CD14-positive monocyte (primary cell): ENCODE data around the gene SSTR5. TPM values are rescaled to one million over a fixed set of nuclear protein-coding genes. Genes with fewer than 3 reads are reported as not detected.

Source experiments
- DNase-seq, 3 donors: peaks; one replicate each; pipeline ENCODE4 v3.0.0-alpha.2; 2011 to 2022
- H2AFZ ChIP-seq: 2 replicates; pipeline ENCODE4 v1.6.0; 2012; ENCODE audit warnings: mild to moderate bottlenecking, low read depth, low read length, inconsistent platforms; ENCODE audit not compliant: insufficient read depth, poor library complexity, severe bottlenecking
- H3K27ac ChIP-seq, 2 donors: 1 replicate in 1 of 2; 2 replicates in 1 of 2; pipeline ENCODE4 v1.5.1; 2012 to 2013; ENCODE audit warnings: low read length in 2 of 2, control low read depth in 1 of 2, inconsistent platforms in 1 of 2, low read depth in 1 of 2, mild to moderate bottlenecking in 1 of 2
- H3K27me3 ChIP-seq, 2 donors: one replicate each; pipeline versions ENCODE4 v1.6.0 to v1.6.1; 2011 to 2013; ENCODE audit warnings: low read length in 2 of 2; ENCODE audit not compliant: control insufficient read depth in 2 of 2, insufficient read depth in 2 of 2
- H3K36me3 ChIP-seq, 2 donors: replicated peaks in 1 of 2; 1 replicate in 1 of 2; 2 replicates in 1 of 2; pipeline versions ENCODE4 v1.5.1 to v1.6.1; 2012 to 2013; ENCODE audit warnings: low read length in 2 of 2, control low read depth in 1 of 2, inconsistent platforms in 1 of 2, mild to moderate bottlenecking in 1 of 2; ENCODE audit not compliant: insufficient read depth in 2 of 2, control insufficient read depth in 1 of 2
- H3K4me1 ChIP-seq, 2 donors: 1 replicate in 1 of 2; 2 replicates in 1 of 2; pipeline versions ENCODE4 v1.5.1 to v1.6.1; 2012 to 2013; ENCODE audit warnings: low read length in 2 of 2, control low read depth in 1 of 2, inconsistent platforms in 1 of 2, mild to moderate bottlenecking in 1 of 2, moderate library complexity in 1 of 2; ENCODE audit not compliant: insufficient read depth in 2 of 2, control insufficient read depth in 1 of 2
- H3K4me2 ChIP-seq: replicated peaks from 2 replicates; pipeline ENCODE3; 2012; ENCODE audit warnings: low read length, moderate library complexity, mild to moderate bottlenecking; ENCODE audit not compliant: poor library complexity, severe bottlenecking; ENCODE audit errors: extremely low read depth
- H3K4me3 ChIP-seq, 3 experiments: fragments of 200-600 bp in 1 of 3; sonication (generic) in 1 of 3; replicated peaks in 1 of 3; 1 replicate in 2 of 3; 2 replicates in 1 of 3; pipeline ENCODE4 v1.5.1; 2011 to 2013; ENCODE audit warnings: low read length in 3 of 3, mild to moderate bottlenecking in 3 of 3, control low read depth in 2 of 3, low read depth in 2 of 3, inconsistent platforms in 1 of 3, moderate library complexity in 1 of 3
- H3K79me2 ChIP-seq: 2 replicates; pipeline ENCODE4 v1.6.0; 2012; ENCODE audit warnings: mild to moderate bottlenecking, control low read depth, inconsistent platforms, low read length, moderate library complexity; ENCODE audit not compliant: insufficient read depth
- H3K9ac ChIP-seq: 2 replicates; pipeline ENCODE4 v1.6.0; 2017; ENCODE audit warnings: low read length, mild to moderate bottlenecking; ENCODE audit not compliant: insufficient read depth, poor library complexity, severe bottlenecking
- H3K9me3 ChIP-seq, 2 donors: replicated peaks in 1 of 2; 1 replicate in 1 of 2; 2 replicates in 1 of 2; pipeline versions ENCODE4 v1.5.1 to v1.6.1; 2012 to 2013; ENCODE audit warnings: low read length in 2 of 2, control low read depth in 1 of 2; ENCODE audit not compliant: control insufficient read depth in 1 of 2, insufficient read depth in 1 of 2
- H4K20me1 ChIP-seq: 2 replicates; pipeline ENCODE4 v1.6.0; 2012; ENCODE audit warnings: mild to moderate bottlenecking, low read length, control low read depth, moderate library complexity; ENCODE audit not compliant: insufficient read depth
- H3K27ac Mint-ChIP-seq, 7 donors: one replicate each; pipeline ENCODE4 v1.8.0; 2020; ENCODE audit warnings: mild to moderate bottlenecking in 7 of 7, mixed read lengths in 7 of 7, moderate library complexity in 6 of 7, inconsistent platforms in 2 of 7
- H3K27me3 Mint-ChIP-seq, 3 donors: one replicate each; pipeline ENCODE4 v1.8.0; 2021 to 2022; ENCODE audit warnings: low read depth in 3 of 3, mild to moderate bottlenecking in 3 of 3, mixed read lengths in 3 of 3, moderate library complexity in 3 of 3, inconsistent platforms in 1 of 3
- H3K36me3 Mint-ChIP-seq, 2 donors: one replicate each; pipeline ENCODE4 v1.8.0; 2020; ENCODE audit warnings: mixed read lengths in 2 of 2, inconsistent platforms in 1 of 2, mild to moderate bottlenecking in 1 of 2
- H3K4me1 Mint-ChIP-seq: one replicate; pipeline ENCODE4 v1.8.0; 2020; ENCODE audit warnings: mild to moderate bottlenecking, mixed read lengths
- H3K4me3 Mint-ChIP-seq, 2 donors: one replicate each; pipeline ENCODE4 v1.8.0; 2020; ENCODE audit warnings: mild to moderate bottlenecking in 2 of 2, mixed read lengths in 2 of 2, moderate library complexity in 1 of 2
- H3K9me3 Mint-ChIP-seq, 7 donors: one replicate each; pipeline ENCODE4 v1.8.0; 2020 to 2022; ENCODE audit warnings: mixed read lengths in 7 of 7, mild to moderate bottlenecking in 6 of 7, moderate library complexity in 6 of 7, inconsistent platforms in 2 of 7
- CTCF ChIP-seq: fragments of 200-600 bp; IDR thresholded peaks from one replicate; pipeline ENCODE4 v1.8.0; 2022; ENCODE audit warnings: antibody characterized with exemption, mild to moderate bottlenecking
- WGBS: methylation state at CpG from one replicate; pipeline ENCODE4 v1.1.5; 2013; ENCODE audit warnings: missing lambda C conversion rate; ENCODE audit not compliant: insufficient coverage; 5-methylcytosine and 5-hydroxymethylcytosine counted together
- intact Hi-C, 2 donors: fragments of 100-400 bp; cut with micrococcal nuclease; formaldehyde crosslinking; loops; one replicate each; pipeline versions ENCODE4 v1.15.0 to v1.15.1; 2023
- polyA plus RNA-seq, 3 donors: library from polyadenylated mRNA; depleted of rRNA in 1 of 3; unstranded in 2 of 3; stranded (reverse) in 1 of 3; fragments of 300-500 nt in 2 of 3; fragments of >200 nt in 1 of 3; fragmentation: Illumina TruSeq in 2 of 3; gene quantifications; 1 replicate in 2 of 3; 2 replicates in 1 of 3; pipeline ENCODE4 v1.2.3, GENCODE V29; 2012 to 2021

Gene SSTR5
- polyA plus RNA-seq, 3 donors, result not detected

- Mint-ChIP-seq H3K27ac (no peak overlapping the region), H3K4me1 (no peaks in the 10 kb centered on the region), H3K27me3 (peaks cover 7 to 18% (median 15%) of the 10 kb centered on the region in 3 donors), H3K36me3 (no peaks in the 10 kb centered on the region), H3K4me3 (no peak overlapping the region), H3K9me3 (peaks cover 0 to 2% (median 0%) of the 10 kb centered on the region in 7 donors)
- Histone ChIP-seq H3K9ac (no peak overlapping the region), H3K27ac (no peak overlapping the region), H3K4me2 (no peak overlapping the region), H4K20me1 (no peaks in the 10 kb centered on the region), H3K27me3 (peaks cover 0 to 10% of the 10 kb centered on the region in 2 donors), H3K4me1 (no peaks in the 10 kb centered on the region), H3K9me3 (no peaks in the 10 kb centered on the region), H3K36me3 (no peaks in the 10 kb centered on the region), H2AFZ (no peak overlapping the region), H3K4me3 (no peak overlapping the region), H3K79me2 (no peaks in the 10 kb centered on the region)
- 93% methylated on average over 12 of the region's 22 CpGs for whole genome bisulfite sequencing
- DNase-seq, result no peak
- TF ChIP-seq CTCF, result no peak
- intact Hi-C loops, result no loop called here
These were observed 45.1 kb upstream of the SSTR5 start for GRCh38 chr16:1027501-1027815.

DNA sequence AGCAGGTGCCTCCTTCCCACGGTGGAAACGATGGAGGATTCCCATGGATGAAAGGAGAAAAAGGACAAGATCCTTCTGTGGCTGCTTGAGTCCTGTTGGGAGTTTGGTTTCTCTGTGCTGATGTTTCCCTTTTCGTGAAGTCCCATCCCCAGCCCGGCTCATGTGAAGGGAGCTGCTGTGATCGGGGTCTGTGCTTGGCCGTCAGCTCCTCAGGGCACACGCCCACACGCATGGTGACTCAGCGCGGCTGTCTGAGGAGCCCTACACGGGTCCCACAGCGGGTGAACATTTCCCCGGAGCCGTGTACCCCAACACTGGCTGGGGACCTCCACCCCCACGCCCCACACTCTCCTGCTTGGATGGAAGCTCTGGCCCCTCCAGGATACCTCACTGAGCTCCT is 44.5 kb upstream of the SSTR5 start:
- Histone ChIP-seq H3K79me2 (no peaks in the 10 kb centered on the region), H4K20me1 (no peaks in the 10 kb centered on the region), H3K4me2 (no peak overlapping the region), H2AFZ (no peak overlapping the region), H3K27ac (no peak overlapping the region), H3K9me3 (no peaks in the 10 kb centered on the region), H3K27me3 (peaks cover 0 to 10% of the 10 kb centered on the region in 2 donors), H3K36me3 (no peaks in the 10 kb centered on the region), H3K4me1 (no peaks in the 10 kb centered on the region), H3K9ac (no peak overlapping the region), H3K4me3 (no peak overlapping the region)
- 74% methylated on average over 15 of the region's 15 CpGs for WGBS
- peaks cover 0 to 2% (median 0%) of the 10 kb centered on the region in 7 donors for H3K9me3 Mint-ChIP-seq
- no peak for DNase-seq
- TF ChIP-seq CTCF, result no peak
- peaks cover 7 to 18% (median 15%) of the 10 kb centered on the region in 3 donors for H3K27me3 Mint-ChIP-seq
- intact Hi-C loops, result no loop called here
- no peaks in the 10 kb centered on the region for H3K4me1 Mint-ChIP-seq
- H3K36me3 Mint-ChIP-seq, result no peaks in the 10 kb centered on the region
- no peak overlapping the region for H3K4me3 Mint-ChIP-seq
- no peak overlapping the region for H3K27ac Mint-ChIP-seq
